Eye (tissue), 1 donor: ENCODE results near the gene CAMK2B.

ENCODE experiments used
- DNase-seq: peaks from one replicate; pipeline ENCODE4 v3.0.0-alpha.2; 2015

CAMK2B gene

DNA sequence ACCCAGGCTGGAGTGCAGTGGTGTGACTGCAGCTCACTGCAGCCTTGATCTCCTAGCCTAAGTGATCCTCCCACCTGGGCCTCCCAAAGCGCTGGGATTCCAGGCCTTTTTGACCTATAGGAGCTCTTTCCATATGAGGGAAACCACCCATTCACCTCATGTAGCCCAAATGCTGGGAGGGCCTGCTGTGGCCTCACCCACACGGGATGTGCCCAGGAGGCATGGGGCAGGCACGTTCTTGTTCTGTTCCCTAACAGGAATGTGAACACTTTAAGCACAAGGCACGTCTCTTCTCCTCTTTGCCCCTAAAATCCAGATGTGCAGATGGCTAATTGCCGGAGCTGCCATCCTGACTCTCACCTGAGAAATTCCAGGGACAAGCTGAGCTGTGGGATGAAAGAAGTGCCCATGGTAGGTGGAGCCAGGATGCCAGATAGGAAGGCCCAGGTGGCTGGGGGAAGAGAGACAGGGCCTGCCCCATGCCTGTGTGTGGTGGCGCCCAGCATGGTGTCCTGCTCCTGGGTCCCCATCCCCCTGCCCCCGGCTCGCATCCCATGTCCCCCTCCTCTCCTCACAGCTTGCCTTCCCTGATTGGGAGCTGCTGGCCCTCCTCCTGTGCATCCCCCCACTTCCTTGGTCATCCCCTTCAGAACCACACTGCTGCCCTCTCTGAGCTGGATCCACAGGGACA lies 17.3 kb downstream of the CAMK2B start:
- DNase-seq: no peak

DNA sequence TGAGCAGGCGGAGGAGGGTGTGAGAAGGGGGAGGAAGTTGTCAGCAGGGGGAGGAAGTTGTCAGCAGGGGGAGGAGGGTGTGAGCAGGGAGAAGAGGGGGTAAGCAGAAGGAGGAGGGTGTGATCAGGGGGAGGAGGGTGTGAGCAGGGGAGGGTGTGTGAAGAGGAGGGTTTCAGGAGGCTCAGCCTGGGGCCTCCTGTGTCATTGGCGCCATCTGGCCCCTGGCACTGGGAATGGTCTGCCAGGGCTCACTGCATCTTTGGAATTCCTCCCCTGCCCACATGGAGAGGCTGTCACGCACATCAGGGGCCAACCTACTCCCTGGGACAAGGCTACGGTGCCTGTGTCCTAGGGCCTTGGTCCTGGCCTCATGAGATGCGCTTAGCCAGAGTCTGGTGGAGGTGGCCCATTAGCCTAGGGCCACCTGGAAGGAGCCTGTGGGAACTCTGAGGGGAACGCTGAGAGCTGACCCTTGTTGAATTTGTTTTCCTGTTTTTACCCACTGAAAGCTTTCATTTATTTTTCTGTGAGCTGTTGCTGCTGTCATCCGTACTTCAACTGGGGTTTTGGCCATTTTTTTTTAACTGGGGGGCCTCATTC lies 18.0 kb downstream of the CAMK2B start:
- peak; percentile 61 for DNase-seq

DNA sequence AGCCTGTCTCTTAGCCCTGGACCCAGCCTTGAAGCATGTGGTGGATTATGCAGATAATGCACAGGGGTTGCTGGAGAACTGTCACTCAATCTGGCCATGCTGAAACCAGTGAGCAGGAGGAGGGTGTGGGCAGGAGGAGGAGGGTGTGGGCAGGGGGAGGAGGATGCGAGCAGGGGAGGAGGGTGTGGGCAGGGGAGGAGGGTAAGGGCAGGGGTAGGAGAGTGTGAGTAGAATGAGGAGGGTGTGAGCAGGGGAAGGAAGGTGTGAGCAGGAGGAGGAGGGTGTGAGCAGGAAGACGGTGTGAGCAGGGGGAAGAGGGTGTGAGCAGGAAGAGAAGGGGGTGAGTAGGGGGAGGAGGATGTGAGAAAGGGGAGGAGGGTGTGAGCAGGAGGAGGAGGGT lies 18.8 kb downstream of the CAMK2B start:
- no peak for DNase-seq

DNA sequence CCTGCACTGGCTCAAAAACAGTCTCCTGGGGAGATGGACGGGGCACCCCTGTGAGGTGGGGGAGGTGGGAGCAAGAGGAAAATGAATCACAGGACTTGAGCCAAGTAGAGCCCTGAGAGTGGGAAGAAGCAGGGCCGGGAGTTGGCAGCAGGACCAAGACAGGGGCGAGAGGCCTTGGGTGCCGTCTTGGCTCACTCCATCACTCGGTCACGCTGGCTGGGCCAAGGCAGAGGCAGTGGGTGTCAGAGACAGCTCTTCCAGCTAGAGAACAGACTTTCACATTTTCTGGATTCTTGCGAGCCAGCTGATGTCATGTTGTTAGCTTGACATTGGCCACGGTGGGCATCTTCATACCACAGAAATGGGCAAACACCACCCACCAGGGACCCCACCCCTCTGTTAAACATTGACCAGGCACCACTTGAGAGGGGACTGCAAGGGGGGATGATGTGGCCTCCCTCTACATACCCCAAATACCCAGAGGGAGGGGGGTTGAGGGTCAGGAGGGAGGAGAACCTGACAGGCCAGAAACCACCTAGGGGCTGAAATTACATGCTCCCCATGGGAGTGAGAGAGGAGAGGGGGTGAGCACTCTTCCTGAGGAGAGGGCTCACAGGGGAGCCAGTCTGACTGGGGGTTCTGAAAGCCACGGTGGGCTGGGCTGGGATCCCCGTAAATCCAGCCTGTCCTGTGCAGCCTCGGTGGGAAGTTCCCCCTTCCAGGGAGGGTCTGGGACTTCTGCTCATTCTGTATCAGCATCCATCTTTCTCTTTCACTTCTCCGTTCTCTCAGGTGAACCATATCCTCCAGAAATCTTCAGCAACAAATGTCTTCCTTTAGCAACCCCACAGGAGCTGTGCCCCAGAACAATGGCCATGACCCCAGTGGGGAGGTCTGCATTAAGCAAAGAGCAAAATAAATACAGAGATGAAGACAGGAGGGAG lies 19.6 kb downstream of the CAMK2B start:
- DNase-seq: no peak

DNA sequence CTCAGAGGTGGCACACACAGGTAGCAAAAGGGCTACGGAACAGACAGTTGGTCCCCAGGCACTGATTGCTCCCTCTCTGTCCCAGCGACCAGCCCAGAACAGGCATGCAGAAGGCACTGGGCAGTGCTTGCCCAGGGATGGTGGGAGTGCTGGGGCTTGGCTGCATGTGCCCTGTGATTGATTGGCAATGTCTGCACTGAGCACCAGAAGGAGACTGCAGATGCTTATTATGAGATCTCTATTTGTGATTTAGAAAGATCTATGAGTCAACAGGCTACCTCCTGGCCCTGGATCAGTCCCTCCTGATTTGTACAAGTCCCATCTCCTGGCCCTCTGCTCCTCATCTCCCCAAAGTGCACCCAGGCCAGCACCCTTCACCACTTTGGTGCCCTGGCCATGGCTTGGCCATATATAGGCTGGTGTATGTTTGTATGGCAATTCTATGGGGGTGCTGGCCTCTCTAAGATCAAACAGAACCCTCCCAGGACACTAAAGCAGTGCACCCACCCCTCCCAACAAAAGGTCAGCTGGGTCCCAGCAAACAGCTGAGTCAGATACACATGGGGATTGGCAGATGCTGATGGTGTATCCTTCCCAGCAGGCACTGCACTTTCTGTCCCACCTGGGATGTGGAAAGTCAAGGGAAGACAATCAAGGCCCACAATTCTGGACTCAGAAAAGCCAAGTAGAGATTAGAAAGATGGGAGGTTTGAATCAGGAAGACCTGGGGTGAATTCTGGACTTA lies 30.9 kb downstream of the CAMK2B start:
- DNase-seq: no peak

DNA sequence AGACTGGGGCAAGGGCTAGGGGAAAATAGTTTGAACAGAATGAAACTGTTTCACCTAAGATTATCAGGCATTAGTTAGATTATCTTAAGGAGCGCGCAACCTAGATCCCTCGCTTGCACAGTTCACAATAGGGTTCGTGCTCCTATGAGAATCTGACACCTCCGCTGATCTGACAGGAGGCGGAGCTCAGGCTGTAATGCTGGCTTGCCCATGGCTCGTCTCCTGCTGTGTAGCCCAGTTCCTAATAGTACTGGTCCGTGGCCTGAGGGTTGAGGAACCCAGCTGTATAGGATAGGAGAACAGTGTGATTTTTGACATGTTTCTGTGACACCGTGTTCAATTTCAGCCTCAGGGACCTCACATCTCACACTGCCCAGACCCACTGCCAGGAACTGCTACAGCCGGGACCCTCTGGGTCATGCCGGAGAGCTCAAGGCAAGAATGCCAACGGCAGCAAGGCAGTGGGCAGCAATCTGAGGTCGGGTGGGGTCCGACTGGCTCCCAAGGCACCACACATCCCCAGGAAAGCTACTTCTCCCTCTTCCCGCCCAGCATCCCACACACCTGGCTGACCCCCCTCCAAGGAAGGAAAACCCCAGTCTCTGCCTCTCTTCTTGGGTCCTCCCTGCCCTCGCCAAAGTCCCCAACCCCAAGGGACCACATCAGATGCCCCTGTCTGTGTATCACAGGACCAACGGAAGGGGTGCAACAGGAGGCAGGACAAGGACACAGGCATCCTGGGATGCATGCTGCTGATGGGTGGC lies 31.7 kb downstream of the CAMK2B start:
- peak; percentile 49 for DNase-seq

DNA sequence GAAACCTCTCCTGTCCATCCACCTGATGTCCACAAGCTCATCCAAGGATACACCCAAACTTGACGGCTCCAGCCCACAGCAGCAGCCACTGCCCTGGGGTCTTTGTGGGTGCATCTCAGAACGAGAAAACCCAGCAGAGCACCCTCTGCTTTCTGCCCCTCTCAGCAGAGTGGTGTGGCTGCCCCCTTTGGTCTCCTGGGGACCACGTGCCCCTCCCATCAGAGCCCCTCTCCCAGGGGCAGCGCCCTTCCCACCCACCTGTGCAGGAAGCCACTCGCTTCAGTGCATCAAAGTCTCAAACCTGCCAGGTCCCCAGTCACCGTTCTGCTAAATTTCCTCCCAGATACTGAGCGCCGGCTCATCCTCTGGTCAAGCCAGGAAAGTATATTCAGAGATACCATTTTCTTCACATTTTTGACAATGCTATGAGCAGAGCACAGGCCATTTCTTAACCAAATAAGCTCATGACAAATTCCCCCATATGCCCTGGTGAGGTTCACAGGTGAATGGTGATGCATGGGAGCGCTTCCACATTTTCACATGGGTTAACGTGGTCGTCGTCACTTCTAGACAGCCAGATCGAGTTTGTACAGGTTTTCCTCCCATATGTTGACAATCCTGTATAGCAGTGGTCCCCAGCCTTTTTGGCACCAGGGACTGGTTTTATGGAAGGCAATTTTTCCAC lies 32.4 kb downstream of the CAMK2B start:
- no peak for DNase-seq

DNA sequence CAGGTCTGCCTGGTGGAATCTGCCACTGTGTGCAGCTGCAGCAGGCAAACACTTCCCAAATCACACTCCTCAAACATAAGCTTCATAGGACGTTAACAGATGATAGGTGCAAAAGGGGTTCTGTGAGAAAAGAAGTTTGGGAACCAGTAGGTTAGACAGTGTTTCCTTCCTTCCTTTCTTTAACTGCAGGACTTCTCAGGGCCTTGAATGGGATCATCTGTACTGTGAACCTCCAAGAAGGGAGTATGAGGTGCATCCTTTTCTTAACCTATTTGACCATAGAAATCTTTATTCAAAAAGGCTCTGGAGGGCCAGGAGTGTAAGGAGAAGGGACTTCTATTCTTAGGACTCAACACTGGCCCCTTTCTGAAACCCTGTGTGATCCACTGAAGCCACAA lies 33.0 kb downstream of the CAMK2B start:
- no peak for DNase-seq

DNA sequence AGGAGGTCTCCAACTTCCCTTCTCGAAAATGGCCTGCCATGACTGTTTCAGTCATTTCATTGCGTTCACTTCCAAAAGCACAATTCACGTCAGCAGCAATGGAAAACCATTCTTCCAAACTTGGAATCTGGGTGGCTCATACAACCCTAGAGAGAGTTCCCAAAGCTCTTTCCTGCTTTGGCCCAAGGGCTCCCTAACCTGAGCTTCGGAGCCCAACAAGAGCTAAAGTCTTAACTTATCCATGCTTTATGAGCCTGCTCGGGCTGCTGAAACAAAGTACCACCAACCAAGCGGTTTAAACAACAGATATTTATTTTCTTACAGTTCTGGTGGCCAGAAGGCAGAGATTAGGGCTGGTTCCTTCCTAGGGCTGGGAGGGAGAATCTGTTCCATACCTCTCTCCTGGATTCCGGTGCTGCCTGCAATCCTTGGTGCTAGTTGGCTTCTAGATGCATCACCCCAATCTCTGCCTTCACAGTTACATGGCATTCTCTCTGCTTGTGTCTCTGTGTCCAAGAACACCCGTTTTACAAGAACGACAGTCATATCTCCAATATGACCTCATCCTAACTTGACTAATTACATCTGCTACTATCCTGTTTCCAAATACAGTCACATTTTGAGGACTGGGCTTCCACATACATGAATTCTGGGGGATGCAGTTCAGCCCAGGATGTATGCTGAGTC lies 33.5 kb downstream of the CAMK2B start:
- DNase-seq: no peak

DNA sequence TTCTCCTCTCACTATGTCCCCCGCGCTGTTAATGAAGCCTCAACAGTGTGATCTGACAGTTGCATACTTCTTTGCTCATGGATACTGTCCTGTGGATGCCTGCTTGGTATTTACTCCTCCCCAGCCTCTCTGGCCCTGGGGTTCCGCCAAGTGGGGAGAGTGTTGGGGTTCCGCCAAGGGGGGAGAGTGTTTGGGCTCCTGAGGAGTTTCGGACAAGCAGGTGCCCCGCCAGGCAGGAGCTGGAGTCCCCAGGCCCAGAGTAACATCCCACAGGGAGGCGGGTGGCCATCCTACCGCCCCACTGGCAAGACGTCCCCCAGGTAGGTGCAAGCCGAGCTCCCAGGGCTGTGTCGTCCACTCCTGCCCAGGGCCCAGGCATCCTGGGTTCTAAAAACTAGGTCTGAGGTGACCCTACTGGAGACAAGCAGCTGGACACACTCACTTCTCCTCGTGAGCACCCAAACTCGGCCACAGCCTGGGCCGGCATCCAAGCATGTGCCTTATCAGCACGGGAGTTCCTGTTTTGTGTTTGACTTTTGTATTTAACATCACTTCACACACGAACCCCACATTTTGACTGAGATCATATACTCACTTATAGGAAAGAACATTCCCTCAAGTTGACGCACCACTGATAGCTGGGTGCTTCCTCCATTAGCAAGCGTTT lies 34.2 kb downstream of the CAMK2B start:
- no peak for DNase-seq

DNA sequence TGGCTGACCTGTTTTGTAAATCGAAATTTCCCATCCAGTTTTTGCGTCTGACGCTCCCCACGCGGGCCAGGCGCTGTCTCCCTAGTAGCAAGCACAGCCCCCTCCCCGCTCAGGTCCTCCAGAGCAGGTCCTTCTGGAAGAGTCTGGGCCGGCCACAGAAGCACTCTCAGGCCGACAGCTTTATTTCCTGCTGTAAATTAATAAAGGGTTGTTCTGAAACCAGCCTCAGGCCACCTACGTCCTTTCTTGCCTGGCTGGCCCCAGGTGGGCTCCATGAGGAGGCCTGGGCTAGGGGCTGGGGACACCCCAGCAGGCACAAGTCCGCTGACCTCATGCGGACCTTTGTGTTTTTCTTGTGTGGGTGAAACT lies 35.2 kb downstream of the CAMK2B start:
- DNase-seq: no peak

DNA sequence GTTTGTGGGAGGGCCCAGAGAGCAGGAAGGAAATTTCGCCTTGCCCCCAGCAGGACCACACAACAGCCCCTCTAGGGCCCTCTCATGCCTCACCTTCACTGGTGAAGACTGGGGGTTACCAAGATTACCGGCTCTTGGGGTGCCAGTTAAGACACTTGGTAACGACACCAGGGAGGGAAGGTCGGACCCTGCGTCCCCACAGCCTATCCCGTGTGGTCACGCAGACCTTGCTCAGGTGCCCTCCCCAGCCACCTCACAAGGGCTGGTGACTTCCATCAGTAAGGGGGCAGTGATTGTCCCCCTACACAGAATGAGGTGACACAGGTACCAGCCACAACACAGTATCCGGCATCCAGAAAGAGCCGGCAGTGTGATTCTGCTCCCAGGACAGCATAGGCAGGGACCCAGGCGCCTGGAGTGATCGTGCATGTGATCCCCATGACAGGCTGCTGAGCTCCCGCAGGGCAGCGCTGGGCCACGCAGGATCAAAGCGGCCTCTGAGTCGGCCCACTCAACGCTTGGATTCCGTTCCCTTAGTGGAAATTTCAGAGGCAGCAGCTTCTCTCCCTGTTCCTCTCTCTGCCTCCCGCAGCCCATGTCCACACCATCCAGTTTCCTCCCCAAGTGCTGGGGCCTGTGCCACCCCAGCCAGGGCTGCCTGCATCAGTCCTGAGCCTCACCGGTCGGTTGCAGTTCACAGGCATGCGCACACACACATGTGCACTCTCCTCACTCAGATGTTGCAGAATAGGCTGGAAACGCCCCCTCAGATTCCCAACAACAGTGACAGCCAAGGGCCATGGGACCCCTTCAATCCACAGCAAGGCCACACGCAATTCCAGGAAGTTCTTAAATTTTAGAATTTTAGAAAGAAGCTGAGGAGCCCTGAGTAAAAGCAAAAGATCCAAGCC lies 35.8 kb downstream of the CAMK2B start:
- no peak for DNase-seq

DNA sequence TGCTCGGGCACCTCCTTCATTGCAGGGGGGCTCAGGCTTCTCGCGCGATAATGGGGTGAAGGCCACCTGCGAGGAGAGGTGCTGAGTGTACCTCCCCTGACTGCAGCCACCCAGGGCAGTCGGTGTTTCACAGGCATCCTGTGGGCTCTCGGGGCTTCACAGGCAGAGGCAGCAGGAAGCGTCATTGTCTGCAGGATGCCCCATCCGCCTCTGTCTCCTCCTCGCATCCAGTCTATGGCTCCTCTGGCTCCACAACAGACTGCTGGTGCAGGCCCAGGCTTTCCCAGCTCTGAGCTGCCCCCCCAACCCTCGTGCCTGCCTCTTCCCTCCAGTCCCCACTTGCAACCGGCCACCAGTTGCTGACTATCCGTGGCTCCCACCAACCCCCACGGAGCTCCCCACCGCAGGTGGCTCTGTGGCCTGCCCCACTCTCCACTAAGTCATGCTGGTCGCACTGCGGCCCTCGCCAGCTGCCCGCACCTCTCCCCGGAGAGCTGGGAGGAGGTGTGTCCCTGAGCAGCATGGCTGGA lies 36.5 kb downstream of the CAMK2B start:
- DNase-seq: no peak

DNA sequence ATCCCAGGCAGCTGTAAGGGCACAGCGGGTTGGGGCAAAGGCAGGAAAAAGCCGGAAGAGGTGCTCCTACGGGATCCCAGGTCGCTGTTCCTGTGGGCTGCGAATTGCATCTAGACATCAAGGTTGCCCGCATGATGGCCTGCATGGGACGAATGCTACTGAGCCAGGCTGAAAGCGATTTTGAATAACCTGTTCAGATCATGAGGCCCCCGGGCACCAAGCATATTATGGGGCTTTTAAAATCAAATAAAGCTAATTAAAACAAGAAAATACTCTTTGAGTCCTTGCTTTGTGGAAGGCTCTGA lies 37.1 kb downstream of the CAMK2B start:
- DNase-seq: no peak

DNA sequence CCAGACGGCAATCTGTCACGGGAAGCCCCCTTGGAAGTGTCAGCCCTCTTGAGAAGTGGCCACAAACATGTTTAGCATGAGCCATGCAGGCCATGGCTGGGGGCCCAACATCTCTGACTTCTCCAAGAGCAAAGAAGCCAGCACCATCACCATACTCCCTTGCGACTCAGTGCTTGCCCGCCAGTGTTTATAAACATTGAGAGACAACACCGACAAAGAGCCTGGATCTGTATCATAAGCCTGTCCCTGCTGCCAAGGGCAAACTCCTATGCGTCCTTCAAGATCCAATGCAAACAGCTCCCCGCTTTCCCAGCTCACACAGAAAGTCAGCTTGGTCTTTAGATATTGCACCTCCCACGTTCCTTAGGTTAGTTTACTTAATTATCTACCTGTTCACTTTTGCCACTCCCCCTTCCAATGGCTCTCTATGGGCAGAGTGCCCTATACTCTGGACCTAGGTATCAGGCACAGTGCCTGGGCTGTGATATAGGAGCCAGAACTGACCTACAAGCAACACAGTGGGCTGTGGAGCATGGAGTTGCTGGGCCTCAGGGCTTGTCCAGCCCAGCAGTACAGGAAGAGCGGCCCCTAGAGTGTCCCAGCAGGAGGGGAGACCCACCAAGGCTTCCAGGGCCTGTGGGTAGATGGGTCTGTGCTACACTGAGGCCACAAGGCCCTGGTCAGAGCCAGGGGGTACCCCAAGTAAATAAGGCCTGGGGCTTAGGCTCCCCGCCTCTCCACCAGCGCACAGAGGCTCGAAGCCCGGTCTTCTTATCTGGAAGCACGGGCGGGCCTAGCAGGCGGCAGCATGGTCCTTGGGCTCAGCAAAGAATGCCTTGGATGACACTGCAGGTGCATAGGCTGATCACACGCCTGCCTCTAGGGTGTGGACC lies 37.7 kb downstream of the CAMK2B start:
- DNase-seq: no peak

DNA sequence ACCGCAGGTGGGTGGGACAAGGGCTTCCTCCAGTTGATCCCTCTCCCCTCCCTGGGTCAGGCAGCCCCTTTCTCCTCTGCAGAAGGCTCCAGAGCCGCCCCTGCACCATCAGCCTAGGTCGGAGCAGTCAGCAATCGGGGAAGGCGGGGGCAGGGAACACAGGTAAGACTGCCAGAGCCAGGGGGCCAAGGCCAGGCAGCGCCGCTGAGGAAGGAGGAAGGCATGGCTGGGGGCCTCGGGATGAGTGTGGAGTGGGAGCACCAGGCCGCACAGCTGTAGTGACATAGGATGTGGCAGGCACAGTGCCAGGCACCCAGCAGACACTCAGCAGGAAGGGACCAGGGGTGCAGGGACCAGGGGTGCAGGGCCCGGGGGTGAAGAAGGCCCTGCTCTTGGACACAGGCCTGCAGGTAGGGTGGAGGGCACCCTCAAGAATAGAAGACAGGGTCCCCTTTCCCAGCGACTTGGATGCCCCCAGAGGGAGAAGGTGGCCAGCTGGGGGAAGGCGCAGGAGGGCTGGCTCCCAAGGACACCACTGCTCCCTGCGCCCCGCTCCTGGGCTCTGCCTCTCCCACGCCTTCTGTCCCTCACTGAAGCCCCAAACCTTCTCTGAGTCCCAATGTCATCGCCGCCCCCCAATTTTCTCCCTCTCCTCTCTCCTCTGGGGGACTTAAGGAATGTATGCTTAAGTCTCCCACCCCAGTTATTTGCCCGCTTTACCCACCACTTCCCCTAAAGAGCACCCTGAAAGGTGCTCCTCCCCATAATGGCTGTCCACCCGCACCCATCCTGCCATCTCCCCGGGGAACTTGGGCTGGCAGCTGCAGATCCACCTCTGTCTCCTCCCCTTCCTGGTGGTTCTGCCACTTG lies 38.5 kb downstream of the CAMK2B start:
- DNase-seq: no peak

DNA sequence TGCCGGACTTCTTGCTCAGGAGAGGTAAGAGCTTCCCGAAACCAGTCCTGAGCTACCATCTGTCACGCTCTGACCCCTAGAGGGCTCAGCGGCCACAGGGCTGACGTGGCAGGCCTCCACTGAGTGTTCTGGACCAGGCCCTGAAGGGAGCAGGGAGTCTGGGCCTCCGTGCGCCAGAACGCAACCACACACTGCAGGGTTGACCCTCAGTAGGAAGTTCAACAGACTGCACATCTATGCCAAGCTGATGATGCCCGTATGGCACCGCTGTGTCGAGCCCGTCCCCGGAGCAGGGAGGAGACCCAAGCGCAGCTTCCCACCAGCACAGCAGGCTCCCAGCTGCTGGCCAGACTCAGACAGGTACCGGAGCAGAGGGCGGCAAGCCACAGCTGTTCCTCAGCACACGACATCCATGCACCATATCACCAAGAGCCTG lies 39.2 kb downstream of the CAMK2B start:
- DNase-seq: no peak
